MM.1S (cell line): ENCODE measurements around the gene CPEB2.

Experiments
- CTCF ChIP-seq: fragments of 300-600 bp; sonication (generic); IDR thresholded peaks from 2 replicates; pipeline ENCODE4 v1.5.1; 2016; ENCODE audit warnings: antibody characterized with exemption, low read length, mixed read lengths
- EZH2 ChIP-seq: fragments of 300-600 bp; sonication (generic); optimal IDR thresholded peaks from 2 replicates; pipeline ENCODE3; 2017; ENCODE audit warnings: low read depth, mild to moderate bottlenecking, antibody characterized with exemption, low read length, mixed read lengths
- EZH2phosphoT487 ChIP-seq: fragments of 300-600 bp; sonication (generic); IDR thresholded peaks from 2 replicates; pipeline ENCODE4 v1.6.1; 2018; ENCODE audit warnings: antibody characterized with exemption, low read length

GRCh38 chr4:14987054-14987453, 15.2 kb upstream of the CPEB2 start:
- TF ChIP-seq CTCF: no peak
- TF ChIP-seq EZH2phosphoT487: no peak
- no peak for TF ChIP-seq EZH2
